HepG2 (cell line): Measurements from ENCODE around the gene TOM1L2. TPM values are rescaled to one million over a fixed set of nuclear protein-coding genes. Genes with fewer than 3 reads are reported as not detected.

Source experiments
- CHD4 ChIP-seq: fragments of 200-600 bp; sonication (generic); IDR thresholded peaks from 2 replicates; pipeline ENCODE4 v1.7.0; 2017; ENCODE audit warnings: mild to moderate bottlenecking, low read length, borderline replicate concordance
- GTF3A ChIP-seq: sonication (generic); formaldehyde crosslinking; conservative IDR thresholded peaks from 2 replicates; pipeline ENCODE4 v1.4.0; 2020; ENCODE audit warnings: mild to moderate bottlenecking, missing genetic modification reagents
- HOXA5 ChIP-seq: sonication (generic); formaldehyde crosslinking; IDR thresholded peaks from 2 replicates; pipeline ENCODE4 v1.4.0; 2020; ENCODE audit warnings: missing genetic modification reagents
- NFE2L1 ChIP-seq: sonication (generic); formaldehyde crosslinking; IDR thresholded peaks from 2 replicates; pipeline ENCODE4 v1.4.0; 2020; ENCODE audit warnings: missing genetic modification reagents, mild to moderate bottlenecking, borderline replicate concordance
- NFYC ChIP-seq: IDR thresholded peaks from 2 replicates; pipeline ENCODE4 v1.6.1; 2016; ENCODE audit warnings: missing genetic modification reagents, missing compliant biosample characterization
- RXRB ChIP-seq: IDR thresholded peaks from 2 replicates; pipeline ENCODE4 v1.6.1; 2016; ENCODE audit warnings: borderline replicate concordance, missing genetic modification reagents, missing compliant biosample characterization
- SPEN ChIP-seq: sonication (generic); formaldehyde crosslinking; IDR thresholded peaks from 2 replicates; pipeline ENCODE4 v1.5.1; 2020; ENCODE audit warnings: low read depth, mild to moderate bottlenecking, missing genetic modification reagents
- ZBTB38 ChIP-seq: sonication (generic); formaldehyde crosslinking; IDR thresholded peaks from 2 replicates; pipeline ENCODE4 v1.5.1; 2020; ENCODE audit warnings: mild to moderate bottlenecking, missing genetic modification reagents
- ZNF629 ChIP-seq: sonication (generic); formaldehyde crosslinking; conservative IDR thresholded peaks from 2 replicates; pipeline ENCODE4 v1.5.0; 2020; ENCODE audit warnings: missing genetic modification reagents
- ZSCAN21 ChIP-seq: sonication (generic); formaldehyde crosslinking; IDR thresholded peaks from 2 replicates; pipeline ENCODE4 v1.8.0; 2022; ENCODE audit warnings: mild to moderate bottlenecking, missing genetic modification reagents, moderate library complexity, borderline replicate concordance
- polyA plus RNA-seq, 8 experiments: library from polyadenylated mRNA; depleted of rRNA in 3 of 8; stranded (reverse) in 7 of 8; unstranded in 1 of 8; fragments of >200 nt; fragmentation: Illumina TruSeq in 4 of 8; extraction: Trizol in 4 of 8; gene quantifications; 2 replicates each; pipeline versions ENCODE4 v1.2.1 to v1.2.3, GENCODE V29; 2011 to 2016; ENCODE audit warnings: low read depth in 4 of 8, missing spikeins in 1 of 8, mixed read lengths in 1 of 8; ENCODE audit not compliant: insufficient read depth in 1 of 8
- total RNA-seq, 5 experiments: library from RNA; depleted of rRNA; stranded (reverse); fragments of >200 nt; fragmentation: Illumina TruSeq; extraction: Trizol; gene quantifications; 2 replicates each; pipeline ENCODE4 v1.2.3, GENCODE V29; 2016; ENCODE audit warnings: low read depth in 1 of 5
- TF ChIP-seq, protein P1 (sequence below): sonication (generic); formaldehyde crosslinking; IDR thresholded peaks from 2 replicates; pipeline ENCODE4 v1.4.0; 2020; ENCODE audit warnings: low read depth, mild to moderate bottlenecking, missing genetic modification reagents
- TF ChIP-seq, protein P2 (sequence below): sonication (generic); formaldehyde crosslinking; IDR thresholded peaks from 2 replicates; pipeline ENCODE4 v1.9.0; 2022; ENCODE audit warnings: low read depth, missing genetic modification reagents
- TF ChIP-seq, protein P3 (sequence below): sonication (generic); formaldehyde crosslinking; IDR thresholded peaks from 2 replicates; pipeline ENCODE4 v1.4.0; 2020; ENCODE audit warnings: missing genetic modification reagents
- TF ChIP-seq, protein P4 (sequence below), 2 experiments: sonication (generic) in 1 of 2; formaldehyde crosslinking in 1 of 2; IDR thresholded peaks; 2 replicates each; pipeline versions ENCODE4 v1.6.1 to v1.9.0; 2014 to 2022; ENCODE audit warnings: antibody characterized with exemption in 1 of 2, borderline replicate concordance in 1 of 2, inconsistent platforms in 1 of 2, low read depth in 1 of 2, missing genetic modification reagents in 1 of 2

The TOM1L2 gene
- total and polyA plus RNA-seq, 2 of the 13 experiments (the other 11 are each of a cell fraction or from before 2014, with no cell fraction given): 4.7 to 7.4 TPM

DNA sequence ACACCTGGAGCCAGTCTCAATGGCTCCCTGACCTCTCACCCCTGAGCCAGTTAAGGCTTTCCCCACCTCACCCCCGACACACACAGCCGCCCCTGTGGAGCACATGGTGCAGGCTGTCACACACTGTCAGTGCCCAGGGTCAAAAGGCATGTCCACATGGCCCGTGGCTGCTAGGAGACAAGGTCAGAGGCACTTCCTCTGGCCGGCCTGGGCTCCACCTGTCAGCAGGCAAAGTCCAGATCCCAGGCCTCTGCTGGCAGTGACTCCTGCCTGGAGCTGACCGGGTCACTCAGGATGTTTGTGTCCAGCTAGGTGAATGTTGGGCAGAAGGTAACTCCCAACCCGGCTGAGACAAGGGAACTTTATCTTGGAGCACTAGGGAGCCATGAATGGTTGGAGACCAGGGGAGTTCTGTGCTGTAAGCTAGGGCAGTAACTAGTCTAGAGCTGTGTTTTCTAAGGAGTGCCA, 141.4 kb downstream of the TOM1L2 start (continued):
- TF ChIP-seq CHD4: peak; percentile 65; the same call in 1 of the 2 replicates
- TF ChIP-seq, protein P1, sequence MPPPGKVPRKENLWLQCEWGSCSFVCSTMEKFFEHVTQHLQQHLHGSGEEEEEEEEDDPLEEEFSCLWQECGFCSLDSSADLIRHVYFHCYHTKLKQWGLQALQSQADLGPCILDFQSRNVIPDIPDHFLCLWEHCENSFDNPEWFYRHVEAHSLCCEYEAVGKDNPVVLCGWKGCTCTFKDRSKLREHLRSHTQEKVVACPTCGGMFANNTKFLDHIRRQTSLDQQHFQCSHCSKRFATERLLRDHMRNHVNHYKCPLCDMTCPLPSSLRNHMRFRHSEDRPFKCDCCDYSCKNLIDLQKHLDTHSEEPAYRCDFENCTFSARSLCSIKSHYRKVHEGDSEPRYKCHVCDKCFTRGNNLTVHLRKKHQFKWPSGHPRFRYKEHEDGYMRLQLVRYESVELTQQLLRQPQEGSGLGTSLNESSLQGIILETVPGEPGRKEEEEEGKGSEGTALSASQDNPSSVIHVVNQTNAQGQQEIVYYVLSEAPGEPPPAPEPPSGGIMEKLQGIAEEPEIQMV (CRISPR knock-in tag): no peak; the same call in 1 of the 2 replicates
- TF ChIP-seq SPEN (CRISPR knock-in tag): peak; percentile 97
- peak; percentile 99 for TF ChIP-seq RXRB (CRISPR knock-in tag)
- peak; percentile 43; the same call in 1 of the 2 replicates for TF ChIP-seq NFYC
- peak; percentile 81; the same call in 1 of the 2 replicates for TF ChIP-seq ZBTB38 (CRISPR knock-in tag)
- TF ChIP-seq ZSCAN21 (CRISPR knock-in tag): peak; percentile 88
- TF ChIP-seq, protein P2, sequence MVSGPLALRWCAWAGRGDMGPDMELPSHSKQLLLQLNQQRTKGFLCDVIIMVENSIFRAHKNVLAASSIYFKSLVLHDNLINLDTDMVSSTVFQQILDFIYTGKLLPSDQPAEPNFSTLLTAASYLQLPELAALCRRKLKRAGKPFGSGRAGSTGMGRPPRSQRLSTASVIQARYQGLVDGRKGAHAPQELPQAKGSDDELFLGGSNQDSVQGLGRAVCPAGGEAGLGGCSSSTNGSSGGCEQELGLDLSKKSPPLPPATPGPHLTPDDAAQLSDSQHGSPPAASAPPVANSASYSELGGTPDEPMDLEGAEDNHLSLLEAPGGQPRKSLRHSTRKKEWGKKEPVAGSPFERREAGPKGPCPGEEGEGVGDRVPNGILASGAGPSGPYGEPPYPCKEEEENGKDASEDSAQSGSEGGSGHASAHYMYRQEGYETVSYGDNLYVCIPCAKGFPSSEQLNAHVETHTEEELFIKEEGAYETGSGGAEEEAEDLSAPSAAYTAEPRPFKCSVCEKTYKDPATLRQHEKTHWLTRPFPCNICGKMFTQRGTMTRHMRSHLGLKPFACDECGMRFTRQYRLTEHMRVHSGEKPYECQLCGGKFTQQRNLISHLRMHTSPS (CRISPR knock-in tag): peak; percentile 94
- TF ChIP-seq NFE2L1: no peak
- 0 out of 2 replicates have a peak, but pooled peaks have one; percentile 26 for TF ChIP-seq ZNF629 (CRISPR knock-in tag)
- TF ChIP-seq HOXA5 (CRISPR knock-in tag): no peak
- TF ChIP-seq, protein P3, sequence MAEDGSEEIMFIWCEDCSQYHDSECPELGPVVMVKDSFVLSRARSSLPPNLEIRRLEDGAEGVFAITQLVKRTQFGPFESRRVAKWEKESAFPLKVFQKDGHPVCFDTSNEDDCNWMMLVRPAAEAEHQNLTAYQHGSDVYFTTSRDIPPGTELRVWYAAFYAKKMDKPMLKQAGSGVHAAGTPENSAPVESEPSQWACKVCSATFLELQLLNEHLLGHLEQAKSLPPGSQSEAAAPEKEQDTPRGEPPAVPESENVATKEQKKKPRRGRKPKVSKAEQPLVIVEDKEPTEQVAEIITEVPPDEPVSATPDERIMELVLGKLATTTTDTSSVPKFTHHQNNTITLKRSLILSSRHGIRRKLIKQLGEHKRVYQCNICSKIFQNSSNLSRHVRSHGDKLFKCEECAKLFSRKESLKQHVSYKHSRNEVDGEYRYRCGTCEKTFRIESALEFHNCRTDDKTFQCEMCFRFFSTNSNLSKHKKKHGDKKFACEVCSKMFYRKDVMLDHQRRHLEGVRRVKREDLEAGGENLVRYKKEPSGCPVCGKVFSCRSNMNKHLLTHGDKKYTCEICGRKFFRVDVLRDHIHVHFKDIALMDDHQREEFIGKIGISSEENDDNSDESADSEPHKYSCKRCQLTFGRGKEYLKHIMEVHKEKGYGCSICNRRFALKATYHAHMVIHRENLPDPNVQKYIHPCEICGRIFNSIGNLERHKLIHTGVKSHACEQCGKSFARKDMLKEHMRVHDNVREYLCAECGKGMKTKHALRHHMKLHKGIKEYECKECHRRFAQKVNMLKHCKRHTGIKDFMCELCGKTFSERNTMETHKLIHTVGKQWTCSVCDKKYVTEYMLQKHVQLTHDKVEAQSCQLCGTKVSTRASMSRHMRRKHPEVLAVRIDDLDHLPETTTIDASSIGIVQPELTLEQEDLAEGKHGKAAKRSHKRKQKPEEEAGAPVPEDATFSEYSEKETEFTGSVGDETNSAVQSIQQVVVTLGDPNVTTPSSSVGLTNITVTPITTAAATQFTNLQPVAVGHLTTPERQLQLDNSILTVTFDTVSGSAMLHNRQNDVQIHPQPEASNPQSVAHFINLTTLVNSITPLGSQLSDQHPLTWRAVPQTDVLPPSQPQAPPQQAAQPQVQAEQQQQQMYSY (CRISPR knock-in tag): 0 out of 2 replicates have a peak, but pooled peaks have one; percentile 49
- no peak for TF ChIP-seq GTF3A (CRISPR knock-in tag)
- TF ChIP-seq, protein P4, sequence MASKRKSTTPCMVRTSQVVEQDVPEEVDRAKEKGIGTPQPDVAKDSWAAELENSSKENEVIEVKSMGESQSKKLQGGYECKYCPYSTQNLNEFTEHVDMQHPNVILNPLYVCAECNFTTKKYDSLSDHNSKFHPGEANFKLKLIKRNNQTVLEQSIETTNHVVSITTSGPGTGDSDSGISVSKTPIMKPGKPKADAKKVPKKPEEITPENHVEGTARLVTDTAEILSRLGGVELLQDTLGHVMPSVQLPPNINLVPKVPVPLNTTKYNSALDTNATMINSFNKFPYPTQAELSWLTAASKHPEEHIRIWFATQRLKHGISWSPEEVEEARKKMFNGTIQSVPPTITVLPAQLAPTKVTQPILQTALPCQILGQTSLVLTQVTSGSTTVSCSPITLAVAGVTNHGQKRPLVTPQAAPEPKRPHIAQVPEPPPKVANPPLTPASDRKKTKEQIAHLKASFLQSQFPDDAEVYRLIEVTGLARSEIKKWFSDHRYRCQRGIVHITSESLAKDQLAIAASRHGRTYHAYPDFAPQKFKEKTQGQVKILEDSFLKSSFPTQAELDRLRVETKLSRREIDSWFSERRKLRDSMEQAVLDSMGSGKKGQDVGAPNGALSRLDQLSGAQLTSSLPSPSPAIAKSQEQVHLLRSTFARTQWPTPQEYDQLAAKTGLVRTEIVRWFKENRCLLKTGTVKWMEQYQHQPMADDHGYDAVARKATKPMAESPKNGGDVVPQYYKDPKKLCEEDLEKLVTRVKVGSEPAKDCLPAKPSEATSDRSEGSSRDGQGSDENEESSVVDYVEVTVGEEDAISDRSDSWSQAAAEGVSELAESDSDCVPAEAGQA (IDR thresholded peaks at IDR 0.05; ENCODE audit: low read depth): peak; percentile 61; the same call in 1 of the 2 replicates
- TF ChIP-seq, protein P4 (CRISPR knock-in tag; IDR thresholded peaks at IDR 0.05; ENCODE audit: borderline replicate concordance): no peak
